GM20000 (cell line): ENCODE measurements around the gene SPINK9.
A peak's percentile ranks its signal among the peaks of the same experiment; 100 is the strongest.

ENCODE experiments used
- DNase-seq: peaks from one replicate; pipeline ENCODE4 v3.0.0; 2012; ENCODE audit warnings: low spot score
- TF ChIP-seq, protein P1 (sequence below): IDR thresholded peaks from 2 replicates; pipeline ENCODE4 v1.5.1; 2012; ENCODE audit warnings: mild to moderate bottlenecking, control low read depth; ENCODE audit errors: extremely low read depth, missing control alignments

SPINK9 gene

DNA sequence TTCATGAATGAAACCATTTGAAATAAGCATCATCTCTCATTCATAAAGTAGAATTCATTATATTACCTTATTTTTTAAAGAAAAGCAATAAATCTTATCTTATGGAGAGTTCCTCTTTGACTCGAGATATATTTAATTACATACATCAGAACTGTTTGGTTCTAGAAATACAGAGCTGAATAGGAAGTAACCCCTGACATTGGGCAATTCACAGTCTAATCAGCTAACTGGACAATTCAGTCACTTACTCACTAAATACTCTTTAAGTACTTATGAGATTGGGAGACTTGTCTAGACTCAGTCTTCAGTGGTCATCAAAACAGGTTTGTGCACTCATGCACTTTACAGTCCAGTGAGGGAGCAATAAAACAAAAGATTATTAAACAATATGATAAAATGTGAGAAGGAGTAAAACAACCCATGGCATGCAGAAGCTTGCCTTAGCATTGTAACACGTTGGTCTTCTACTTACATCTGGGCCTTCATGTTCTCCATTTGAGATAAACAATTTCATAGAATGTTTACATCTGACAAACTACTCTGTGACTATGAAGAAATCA lies 36.9 kb downstream of the SPINK9 start:
- TF ChIP-seq, protein P1, sequence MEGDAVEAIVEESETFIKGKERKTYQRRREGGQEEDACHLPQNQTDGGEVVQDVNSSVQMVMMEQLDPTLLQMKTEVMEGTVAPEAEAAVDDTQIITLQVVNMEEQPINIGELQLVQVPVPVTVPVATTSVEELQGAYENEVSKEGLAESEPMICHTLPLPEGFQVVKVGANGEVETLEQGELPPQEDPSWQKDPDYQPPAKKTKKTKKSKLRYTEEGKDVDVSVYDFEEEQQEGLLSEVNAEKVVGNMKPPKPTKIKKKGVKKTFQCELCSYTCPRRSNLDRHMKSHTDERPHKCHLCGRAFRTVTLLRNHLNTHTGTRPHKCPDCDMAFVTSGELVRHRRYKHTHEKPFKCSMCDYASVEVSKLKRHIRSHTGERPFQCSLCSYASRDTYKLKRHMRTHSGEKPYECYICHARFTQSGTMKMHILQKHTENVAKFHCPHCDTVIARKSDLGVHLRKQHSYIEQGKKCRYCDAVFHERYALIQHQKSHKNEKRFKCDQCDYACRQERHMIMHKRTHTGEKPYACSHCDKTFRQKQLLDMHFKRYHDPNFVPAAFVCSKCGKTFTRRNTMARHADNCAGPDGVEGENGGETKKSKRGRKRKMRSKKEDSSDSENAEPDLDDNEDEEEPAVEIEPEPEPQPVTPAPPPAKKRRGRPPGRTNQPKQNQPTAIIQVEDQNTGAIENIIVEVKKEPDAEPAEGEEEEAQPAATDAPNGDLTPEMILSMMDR: no peak
- DNase-seq: no peak

DNA sequence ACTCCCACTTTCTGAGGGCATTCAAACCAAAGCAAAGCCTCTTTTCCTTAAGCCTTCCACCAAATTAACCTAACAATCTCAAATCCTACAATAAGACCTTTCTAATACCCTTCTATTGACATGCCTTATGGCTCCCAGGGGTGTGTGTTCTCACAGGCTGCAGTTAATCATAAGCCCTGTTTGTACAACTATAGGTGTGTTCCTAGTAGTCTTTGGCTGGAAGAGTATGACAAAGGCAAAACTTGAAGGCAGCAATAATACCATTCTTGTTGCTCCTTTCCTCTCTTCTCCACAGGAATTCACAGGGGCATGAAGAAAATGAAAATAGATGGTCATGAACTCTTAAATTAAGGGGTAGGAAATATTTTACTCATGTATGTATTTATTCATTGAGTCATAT lies 37.5 kb downstream of the SPINK9 start:
- TF ChIP-seq, protein P1: no peak
- no peak for DNase-seq

DNA sequence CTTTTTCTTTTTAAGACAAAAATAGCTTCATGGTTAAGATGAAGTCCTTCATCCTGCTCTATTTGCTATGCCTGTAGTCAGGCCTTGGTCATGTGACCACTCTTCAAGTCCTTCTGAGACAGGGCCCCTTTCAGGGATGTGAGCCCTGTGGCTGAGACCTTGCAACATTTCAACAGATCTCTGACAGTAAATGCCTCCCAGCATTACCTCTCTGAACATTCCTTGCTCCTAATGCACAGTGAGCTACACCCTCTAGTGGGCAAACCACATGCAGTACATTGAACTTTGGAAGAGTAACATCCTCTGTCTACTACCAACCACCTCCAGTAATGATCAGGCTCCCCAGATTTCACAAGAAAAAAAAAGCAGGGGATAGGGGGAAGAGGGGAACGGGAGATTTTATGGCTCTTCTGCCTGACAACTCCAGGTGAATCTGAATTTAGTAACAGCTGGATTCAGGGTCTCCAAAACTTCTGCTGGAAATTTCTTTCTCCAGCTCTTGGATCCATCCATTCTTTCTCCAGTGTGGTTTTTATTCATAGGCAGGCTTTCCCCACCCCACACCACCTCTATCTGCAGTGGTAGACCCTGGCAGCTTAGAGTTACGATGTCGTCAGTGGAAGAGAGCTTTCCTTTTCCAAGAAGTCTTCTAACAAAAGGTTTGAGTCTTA lies 39.5 kb downstream of the SPINK9 start:
- DNase-seq: peak; percentile 27
- TF ChIP-seq, protein P1: peak; percentile 55

DNA sequence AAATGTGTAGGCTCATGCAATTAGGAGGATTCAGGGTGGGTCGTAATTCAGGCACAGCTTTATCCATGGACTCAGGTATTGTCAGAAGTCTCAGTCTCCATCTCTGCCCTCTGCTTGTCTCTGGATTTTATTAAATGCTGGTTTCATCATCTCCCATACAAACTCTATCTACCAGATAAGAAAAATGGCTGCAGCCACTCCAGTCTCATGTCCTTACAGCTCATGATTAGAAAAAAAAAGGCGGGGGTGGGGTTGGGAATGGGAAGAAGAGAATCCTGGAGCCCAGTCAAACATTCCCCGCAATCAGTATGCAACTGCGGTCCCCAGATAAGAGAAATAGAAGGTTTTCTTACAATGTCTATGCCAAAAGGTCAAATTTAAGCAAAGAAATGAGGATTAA lies 40.8 kb downstream of the SPINK9 start:
- no peak for DNase-seq
- TF ChIP-seq, protein P1: no peak

DNA sequence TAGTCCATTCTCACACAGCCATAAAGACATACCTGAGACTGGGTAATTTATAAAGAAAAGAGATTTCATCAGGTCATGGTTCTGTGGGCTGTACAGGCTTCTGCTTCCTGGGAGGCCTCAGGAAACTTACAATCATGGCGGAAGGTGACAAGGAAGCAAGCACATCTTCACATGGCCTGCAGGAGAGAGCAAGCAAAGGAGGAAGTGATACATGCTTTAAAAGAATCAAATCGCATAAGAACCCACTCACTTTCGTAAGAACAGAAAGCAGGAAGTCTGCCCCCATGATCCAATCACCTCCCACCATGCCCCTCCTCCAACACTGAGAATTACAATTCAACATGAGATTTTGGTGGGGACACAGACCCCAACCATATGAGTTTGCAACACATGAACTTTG lies 43.3 kb downstream of the SPINK9 start:
- DNase-seq: no peak
- TF ChIP-seq, protein P1: no peak

DNA sequence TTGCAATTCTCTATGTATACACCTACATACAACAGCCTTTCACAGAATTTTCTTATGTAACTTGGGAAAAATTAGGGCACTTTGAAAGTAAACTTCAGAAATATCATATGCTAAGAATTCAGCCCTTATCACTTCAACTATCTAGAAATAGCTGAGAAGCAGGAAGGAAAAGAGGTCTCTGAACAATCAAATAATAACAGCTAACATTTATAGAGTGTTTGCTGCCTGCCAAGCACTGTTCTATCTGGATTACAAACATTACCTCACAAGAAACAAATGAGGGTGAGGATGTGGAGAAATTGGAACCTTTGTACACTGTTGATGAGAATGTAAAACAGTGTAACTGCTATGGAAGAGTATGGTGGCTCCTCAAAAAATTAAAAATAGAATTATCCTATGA lies 44.0 kb downstream of the SPINK9 start:
- DNase-seq: no peak
- TF ChIP-seq, protein P1: no peak

DNA sequence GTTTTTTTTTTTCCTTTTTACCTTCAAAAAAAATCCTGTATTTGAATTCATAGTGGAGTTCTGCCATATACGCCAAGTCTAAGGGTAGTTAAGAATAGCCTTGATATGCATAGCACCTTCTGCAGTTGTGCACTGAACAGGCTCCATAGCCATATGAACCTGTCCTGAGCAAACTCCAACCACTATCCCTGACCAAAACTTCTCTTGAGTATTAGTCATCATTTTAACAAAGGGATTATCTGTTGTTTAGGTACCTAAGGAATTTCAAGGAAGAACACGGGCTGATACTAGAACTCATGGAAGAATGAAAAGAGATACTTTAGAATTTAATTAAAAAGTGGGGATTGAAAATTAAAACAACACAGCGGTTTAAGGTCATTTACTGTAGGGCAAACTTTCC lies 46.5 kb downstream of the SPINK9 start:
- DNase-seq: no peak
- TF ChIP-seq, protein P1: no peak
